ENCODE results near the gene THPO.

DNA sequence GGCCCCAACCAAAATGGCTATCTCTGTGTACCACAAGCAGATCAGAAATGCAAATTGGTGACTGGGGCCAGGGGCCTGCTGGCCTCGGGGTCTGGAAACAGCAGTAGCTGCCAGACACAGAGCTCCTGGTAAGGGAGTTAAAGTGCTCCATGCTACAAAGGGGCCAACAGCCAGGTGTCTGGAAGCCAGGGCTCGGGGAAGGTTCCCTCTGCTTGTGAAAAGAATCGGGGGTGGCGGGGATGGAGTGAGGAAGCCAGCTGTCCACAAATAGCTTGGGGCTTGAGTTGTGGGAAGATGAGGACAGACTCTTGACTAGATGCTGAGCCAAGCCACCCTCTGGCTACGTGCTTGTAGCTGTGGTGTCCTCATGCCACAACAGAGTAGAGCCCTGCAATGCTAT, 41.2 kb upstream of the THPO start:
- TF ChIP-seq, protein P1, sequence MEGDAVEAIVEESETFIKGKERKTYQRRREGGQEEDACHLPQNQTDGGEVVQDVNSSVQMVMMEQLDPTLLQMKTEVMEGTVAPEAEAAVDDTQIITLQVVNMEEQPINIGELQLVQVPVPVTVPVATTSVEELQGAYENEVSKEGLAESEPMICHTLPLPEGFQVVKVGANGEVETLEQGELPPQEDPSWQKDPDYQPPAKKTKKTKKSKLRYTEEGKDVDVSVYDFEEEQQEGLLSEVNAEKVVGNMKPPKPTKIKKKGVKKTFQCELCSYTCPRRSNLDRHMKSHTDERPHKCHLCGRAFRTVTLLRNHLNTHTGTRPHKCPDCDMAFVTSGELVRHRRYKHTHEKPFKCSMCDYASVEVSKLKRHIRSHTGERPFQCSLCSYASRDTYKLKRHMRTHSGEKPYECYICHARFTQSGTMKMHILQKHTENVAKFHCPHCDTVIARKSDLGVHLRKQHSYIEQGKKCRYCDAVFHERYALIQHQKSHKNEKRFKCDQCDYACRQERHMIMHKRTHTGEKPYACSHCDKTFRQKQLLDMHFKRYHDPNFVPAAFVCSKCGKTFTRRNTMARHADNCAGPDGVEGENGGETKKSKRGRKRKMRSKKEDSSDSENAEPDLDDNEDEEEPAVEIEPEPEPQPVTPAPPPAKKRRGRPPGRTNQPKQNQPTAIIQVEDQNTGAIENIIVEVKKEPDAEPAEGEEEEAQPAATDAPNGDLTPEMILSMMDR (IDR thresholded peaks at IDR 0.05), result no peak
- no peak for TF ChIP-seq EZH2 (IDR thresholded peaks at IDR 0.05; ENCODE audit: borderline replicate concordance, insufficient read depth, low read depth, low read length, poor library complexity, severe bottlenecking)
